Measurements from ENCODE around the gene RNF151. TPM values are rescaled to one million over a fixed set of nuclear protein-coding genes. Genes with fewer than 3 reads are reported as not detected.

RNF151 gene
- total and polyA plus RNA-seq, 10 donors, result 0.16 to 0.26 (median 0.17) TPM; not detected in 7

- no peak for DNase-seq
- TF ChIP-seq POLR2AphosphoS5 (IDR thresholded peaks at IDR 0.05), result no peak
- no peak for TF ChIP-seq CTCF (IDR thresholded peaks at IDR 0.05 in 8 of 11, conservative IDR thresholded peaks at IDR 0.05 in 3 of 11)
- TF ChIP-seq POLR2A (IDR thresholded peaks at IDR 0.05), result no peak
- no peak overlapping the region for H3K27ac ChIP-seq
- H3K27me3 ChIP-seq (replicated peaks in 1 of 7), result peaks cover 3 to 72% (median 32%) of the 10 kb centered on the region in 7 donors
- peaks cover 23 to 63% (median 52%) of the 10 kb centered on the region in 6 donors for H3K36me3 ChIP-seq
- H3K4me3 ChIP-seq, result no peak overlapping the region
- intact Hi-C loops (cut with DNase I; ENCODE audit: low total_unique reads), result no loop called here
- H3K9me3 ChIP-seq, result no peaks in the 10 kb centered on the region
- H3K4me1 ChIP-seq, result peaks cover 18 to 55% (median 37%) of the 10 kb centered on the region in 6 donors
- 94 to 97% (median 95%) methylated on average over 26 to 33 of the region's 33 CpGs for WGBS, 5 donors
Measured at GRCh38 chr16:1975432-1976215, 9.0 kb downstream of the RNF151 start.

DNA sequence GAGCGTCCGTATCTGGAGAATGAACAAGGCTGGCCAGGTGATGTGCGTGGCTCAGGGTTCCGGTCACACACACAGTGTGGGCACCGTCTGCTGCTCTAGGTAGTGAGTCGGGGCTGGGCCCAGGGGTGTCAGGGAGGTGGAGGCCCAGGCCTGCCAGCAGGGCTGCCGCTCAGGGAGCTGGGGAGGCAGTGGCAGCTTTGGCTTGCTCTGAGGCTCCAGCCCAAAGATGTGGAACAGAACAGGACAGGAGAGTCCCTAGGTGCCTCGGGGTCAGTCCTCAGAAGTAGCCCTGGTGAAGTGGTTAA is 9.5 kb downstream of the RNF151 start:
- Histone ChIP-seq H3K36me3 (peaks cover 23 to 63% (median 52%) of the 10 kb centered on the region in 6 donors), H3K4me1 (peaks cover 12 to 49% (median 31%) of the 10 kb centered on the region in 6 donors), H3K27ac (no peak overlapping the region), H3K4me3 (no peak overlapping the region), H3K27me3 (replicated peaks in 1 of 7) (peaks cover 3 to 77% (median 38%) of the 10 kb centered on the region in 7 donors), H3K9me3 (no peaks in the 10 kb centered on the region)
- no peak for DNase-seq
- intact Hi-C loops (cut with DNase I; ENCODE audit: low total_unique reads), result no loop called here
- 95 to 100% (median 96%) methylated on average over 3 to 8 of the region's 8 CpGs for WGBS, 5 donors
- TF ChIP-seq CTCF (IDR thresholded peaks at IDR 0.05 in 8 of 11, conservative IDR thresholded peaks at IDR 0.05 in 3 of 11) (no peak), POLR2AphosphoS5 (IDR thresholded peaks at IDR 0.05) (no peak), POLR2A (IDR thresholded peaks at IDR 0.05) (no peak)

GRCh38 chr16:1976951-1977874 is 10.6 kb downstream of the RNF151 start:
- no peak for DNase-seq
- Histone ChIP-seq H3K27me3 (replicated peaks in 1 of 7) (peaks cover 3 to 87% (median 41%) of the 10 kb centered on the region in 7 donors), H3K4me3 (no peak overlapping the region), H3K4me1 (peaks cover 10 to 43% (median 25%) of the 10 kb centered on the region in 6 donors), H3K9me3 (no peaks in the 10 kb centered on the region), H3K27ac (no peak overlapping the region), H3K36me3 (peaks cover 23 to 63% (median 52%) of the 10 kb centered on the region in 6 donors)
- TF ChIP-seq POLR2A (IDR thresholded peaks at IDR 0.05), result no peak
- TF ChIP-seq CTCF (IDR thresholded peaks at IDR 0.05 in 8 of 11, conservative IDR thresholded peaks at IDR 0.05 in 3 of 11), result no peak
- peak in 1 of 3 donors; percentile 7 for TF ChIP-seq POLR2AphosphoS5 (IDR thresholded peaks at IDR 0.05)
- 94 to 95% (median 94%) methylated on average over 23 to 33 of the region's 33 CpGs for WGBS, 5 donors
- intact Hi-C loops (cut with DNase I; ENCODE audit: low total_unique reads), result no loop called here

All from spleen (tissue), 11 donors.